Measurements from ENCODE around the gene ANKRD22. TPM values are rescaled to one million over a fixed set of nuclear protein-coding genes. Genes with fewer than 3 reads are reported as not detected.

Gene ANKRD22
- total and polyA plus RNA-seq, 2 experiments from 2014 or later: not detected

DNA sequence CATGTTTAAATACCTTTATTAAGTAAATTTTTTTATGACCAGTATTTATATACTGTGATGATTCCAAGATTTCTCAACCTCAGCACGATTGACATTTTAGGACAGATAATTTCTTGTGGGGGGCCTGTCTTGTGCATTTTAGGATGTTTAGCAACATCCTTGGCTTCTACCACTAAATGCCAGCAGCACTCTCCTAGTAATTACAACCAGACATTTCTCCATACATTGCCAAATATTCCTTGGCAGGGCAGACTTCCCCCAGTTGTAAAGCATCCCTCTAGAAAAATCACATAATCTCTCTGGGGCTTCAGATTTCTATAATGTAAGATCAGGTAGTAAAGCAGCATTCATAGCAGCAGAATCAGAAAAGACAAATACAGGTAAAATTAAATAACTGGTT is 56.9 kb downstream of the ANKRD22 start:
- Histone ChIP-seq H3K9me3 (ENCODE audit: low read depth) (no peaks in the 10 kb centered on the region), H3K36me3 (no peaks in the 10 kb centered on the region), H3K27ac (no peak overlapping the region), H3K27me3 (no peaks in the 10 kb centered on the region), H3K4me3 (no peak overlapping the region), H3K4me1 (ENCODE audit: low read depth) (no peaks in the 10 kb centered on the region)
- DNase-seq (ENCODE audit: low read depth in 1 of 2, low spot score in 1 of 2): peak in 1 of 2 donors; percentile 74
- no peak for TF ChIP-seq CTCF (IDR thresholded peaks at IDR 0.05; ENCODE audit: low read depth, low read length)

GRCh38 chr10:88793712-88794299 is 57.8 kb downstream of the ANKRD22 start:
- H3K4me1 ChIP-seq (ENCODE audit: low read depth): no peaks in the 10 kb centered on the region
- no peaks in the 10 kb centered on the region for H3K27me3 ChIP-seq
- H3K9me3 ChIP-seq (ENCODE audit: low read depth): no peaks in the 10 kb centered on the region
- no peak overlapping the region for H3K4me3 ChIP-seq
- TF ChIP-seq CTCF (IDR thresholded peaks at IDR 0.05; ENCODE audit: low read depth, low read length): no peak
- no peaks in the 10 kb centered on the region for H3K36me3 ChIP-seq
- peak in 1 of 2 donors; percentile 62 for DNase-seq (ENCODE audit: low read depth in 1 of 2, low spot score in 1 of 2)
- no peak overlapping the region for H3K27ac ChIP-seq

DNA sequence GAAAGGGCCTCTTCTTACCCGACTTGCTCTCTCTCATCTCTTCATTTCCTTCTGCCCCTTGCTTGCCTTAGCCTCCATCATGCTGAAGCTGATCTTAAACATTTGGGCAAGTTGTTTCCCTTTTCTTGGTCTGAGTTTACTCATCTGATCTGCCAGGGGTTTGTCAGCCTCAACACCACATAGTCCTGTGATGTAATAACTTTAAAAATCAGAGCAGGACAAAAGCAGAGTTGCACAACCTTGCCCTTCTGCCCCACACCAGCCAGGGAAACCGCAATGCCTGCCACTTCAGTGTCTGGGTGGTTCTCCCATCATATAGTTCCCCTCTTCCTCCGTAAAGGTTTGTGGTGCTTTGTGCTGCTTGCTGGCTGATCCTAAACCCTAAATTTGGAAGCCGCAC is 59.0 kb downstream of the ANKRD22 start:
- no peaks in the 10 kb centered on the region for H3K4me1 ChIP-seq (ENCODE audit: low read depth)
- peak in 1 of 2 donors; percentile 85 for DNase-seq (ENCODE audit: low read depth in 1 of 2, low spot score in 1 of 2)
- no peaks in the 10 kb centered on the region for H3K9me3 ChIP-seq (ENCODE audit: low read depth)
- H3K4me3 ChIP-seq: no peak overlapping the region
- TF ChIP-seq CTCF (IDR thresholded peaks at IDR 0.05; ENCODE audit: low read depth, low read length): no peak
- no peaks in the 10 kb centered on the region for H3K27me3 ChIP-seq
- no peak overlapping the region for H3K27ac ChIP-seq
- no peaks in the 10 kb centered on the region for H3K36me3 ChIP-seq

DNA sequence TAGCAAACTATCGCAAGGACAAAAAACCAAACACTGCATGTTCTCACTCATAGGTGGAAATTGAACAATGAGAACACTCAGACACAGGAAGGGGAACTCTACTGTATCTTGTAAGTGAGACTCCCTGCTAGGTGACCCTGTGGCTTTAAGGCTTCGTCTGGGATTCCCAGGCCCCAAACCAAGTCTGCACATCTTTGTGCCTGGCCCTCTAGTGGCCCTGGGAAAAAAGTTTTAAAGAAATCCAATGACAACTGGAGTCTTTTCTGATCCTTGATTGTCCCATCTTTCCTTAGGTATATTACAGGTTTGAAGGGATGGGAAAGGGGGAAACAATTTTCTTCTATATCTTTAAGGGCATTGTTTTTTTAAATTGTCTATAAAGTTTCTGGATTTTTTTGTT is 59.7 kb downstream of the ANKRD22 start:
- Histone ChIP-seq H3K9me3 (ENCODE audit: low read depth) (no peaks in the 10 kb centered on the region), H3K27ac (no peak overlapping the region), H3K27me3 (no peaks in the 10 kb centered on the region), H3K4me1 (ENCODE audit: low read depth) (no peaks in the 10 kb centered on the region), H3K36me3 (no peaks in the 10 kb centered on the region), H3K4me3 (no peak overlapping the region)
- peak; percentile 32 to 58 for DNase-seq (ENCODE audit: low read depth in 1 of 2, low spot score in 1 of 2)
- peak; percentile 44 for TF ChIP-seq CTCF (IDR thresholded peaks at IDR 0.05; ENCODE audit: low read depth, low read length)

GRCh38 chr10:88788924-88789323 is 62.7 kb downstream of the ANKRD22 start:
- H3K27ac ChIP-seq: no peak overlapping the region
- H3K4me3 ChIP-seq: no peak overlapping the region
- TF ChIP-seq CTCF (IDR thresholded peaks at IDR 0.05; ENCODE audit: low read depth, low read length): no peak
- no peaks in the 10 kb centered on the region for H3K4me1 ChIP-seq (ENCODE audit: low read depth)
- DNase-seq (ENCODE audit: low read depth in 1 of 2, low spot score in 1 of 2): no peak
- H3K36me3 ChIP-seq: no peaks in the 10 kb centered on the region
- H3K27me3 ChIP-seq: no peaks in the 10 kb centered on the region
- H3K9me3 ChIP-seq (ENCODE audit: low read depth): no peaks in the 10 kb centered on the region
